ENCODE results near the gene RAP1GAP.

DNA sequence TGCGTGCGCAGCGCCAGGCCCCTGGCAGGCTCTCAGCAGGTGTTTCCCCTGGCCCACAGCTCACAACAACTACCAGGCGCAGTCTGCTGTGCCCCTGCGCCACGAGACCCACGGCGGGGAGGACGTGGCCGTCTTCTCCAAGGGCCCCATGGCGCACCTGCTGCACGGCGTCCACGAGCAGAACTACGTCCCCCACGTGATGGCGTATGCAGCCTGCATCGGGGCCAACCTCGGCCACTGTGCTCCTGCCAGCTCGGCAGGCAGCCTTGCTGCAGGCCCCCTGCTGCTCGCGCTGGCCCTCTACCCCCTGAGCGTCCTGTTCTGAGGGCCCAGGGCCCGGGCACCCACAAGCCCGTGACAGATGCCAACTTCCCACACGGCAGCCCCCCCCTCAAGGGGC is 91.8 kb downstream of the RAP1GAP start:
- TF ChIP-seq, protein P1, sequence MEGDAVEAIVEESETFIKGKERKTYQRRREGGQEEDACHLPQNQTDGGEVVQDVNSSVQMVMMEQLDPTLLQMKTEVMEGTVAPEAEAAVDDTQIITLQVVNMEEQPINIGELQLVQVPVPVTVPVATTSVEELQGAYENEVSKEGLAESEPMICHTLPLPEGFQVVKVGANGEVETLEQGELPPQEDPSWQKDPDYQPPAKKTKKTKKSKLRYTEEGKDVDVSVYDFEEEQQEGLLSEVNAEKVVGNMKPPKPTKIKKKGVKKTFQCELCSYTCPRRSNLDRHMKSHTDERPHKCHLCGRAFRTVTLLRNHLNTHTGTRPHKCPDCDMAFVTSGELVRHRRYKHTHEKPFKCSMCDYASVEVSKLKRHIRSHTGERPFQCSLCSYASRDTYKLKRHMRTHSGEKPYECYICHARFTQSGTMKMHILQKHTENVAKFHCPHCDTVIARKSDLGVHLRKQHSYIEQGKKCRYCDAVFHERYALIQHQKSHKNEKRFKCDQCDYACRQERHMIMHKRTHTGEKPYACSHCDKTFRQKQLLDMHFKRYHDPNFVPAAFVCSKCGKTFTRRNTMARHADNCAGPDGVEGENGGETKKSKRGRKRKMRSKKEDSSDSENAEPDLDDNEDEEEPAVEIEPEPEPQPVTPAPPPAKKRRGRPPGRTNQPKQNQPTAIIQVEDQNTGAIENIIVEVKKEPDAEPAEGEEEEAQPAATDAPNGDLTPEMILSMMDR (IDR thresholded peaks at IDR 0.05), result no peak
- no peak for TF ChIP-seq POLR2A (IDR thresholded peaks at IDR 0.05)
